Globus pallidus (tissue), 1 donor: ENCODE data around the gene ZNF836.

Experiments used
- DNase-seq: peaks from one replicate; pipeline ENCODE4 v3.0.0-alpha.2; 2015; ENCODE audit warnings: low spot score

The ZNF836 gene

DNA sequence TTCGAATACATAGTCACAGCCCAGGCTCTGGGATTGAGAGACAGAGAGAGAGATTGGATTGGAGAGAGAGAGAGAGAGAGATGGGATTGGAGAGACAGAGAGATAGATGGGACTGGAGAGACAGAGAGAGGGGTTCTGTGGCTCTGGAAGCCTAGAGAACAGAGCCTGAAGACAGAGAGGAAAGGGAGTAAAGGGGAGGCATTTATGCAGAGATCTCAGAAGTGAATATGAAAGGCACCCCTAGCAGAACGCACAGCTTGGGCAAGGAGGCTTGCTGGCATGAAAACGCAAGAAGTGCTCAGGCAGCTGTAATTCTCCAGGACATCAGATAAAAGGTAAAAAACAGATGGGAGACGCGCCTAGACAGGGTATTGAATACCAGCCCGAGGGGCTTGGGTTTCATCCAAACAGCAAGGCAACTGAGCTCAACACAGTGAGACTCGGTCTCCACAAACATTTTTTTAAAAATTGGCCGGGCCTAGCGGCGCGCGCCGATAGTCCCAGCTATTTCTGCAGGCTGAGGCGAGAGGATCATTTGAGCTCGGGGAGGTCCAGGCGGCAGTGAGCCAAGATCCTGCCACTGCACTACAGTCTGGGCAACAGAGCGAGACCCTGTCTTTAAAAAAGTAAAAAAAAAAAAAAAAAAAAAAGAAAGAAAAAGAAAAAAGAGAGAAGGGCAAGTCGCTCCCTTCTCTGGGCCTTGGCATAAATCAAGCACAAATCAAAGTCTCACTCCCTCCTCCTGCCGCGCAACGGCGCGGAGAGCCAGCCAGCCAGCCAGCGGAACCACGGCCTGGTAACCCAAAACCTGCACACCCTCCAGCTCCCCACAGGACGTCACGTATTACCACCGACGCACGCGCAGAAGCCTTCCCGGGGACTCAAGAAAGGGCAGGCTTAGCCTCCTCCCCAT is 17.7 kb upstream of the ZNF836 start:
- DNase-seq, result no peak

- no peak for DNase-seq
Observed at GRCh38 chr19:52187407-52187806, 16.0 kb upstream of the ZNF836 start.

GRCh38 chr19:52176574-52176973 is 5.2 kb upstream of the ZNF836 start:
- DNase-seq, result no peak

DNA sequence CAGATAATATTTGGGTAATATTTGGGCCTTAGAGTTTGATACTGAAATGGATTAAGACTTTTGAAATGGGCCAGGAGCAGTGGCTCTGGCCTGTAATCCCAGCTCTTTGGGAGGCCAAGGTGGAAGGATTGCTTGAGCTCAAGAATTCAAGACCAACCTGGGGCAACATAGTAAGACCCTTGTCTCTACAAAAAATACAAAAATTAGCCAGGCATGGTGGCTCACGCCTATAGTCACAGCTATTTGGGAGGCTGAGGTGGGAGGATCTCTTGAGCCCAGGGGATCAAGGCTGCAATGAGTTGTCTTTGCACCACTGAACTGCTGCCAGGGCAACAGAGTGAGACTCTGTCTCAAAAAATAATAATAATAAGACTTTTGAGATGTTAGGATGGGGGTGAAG is 926 bp upstream of the ZNF836 start:
- no peak for DNase-seq

- DNase-seq, result no peak
Observed at GRCh38 chr19:52170863-52171320, 529 bp downstream of the ZNF836 start.

- DNase-seq, result no peak
Observed at GRCh38 chr19:52170304-52170703, 1.1 kb downstream of the ZNF836 start.

DNA sequence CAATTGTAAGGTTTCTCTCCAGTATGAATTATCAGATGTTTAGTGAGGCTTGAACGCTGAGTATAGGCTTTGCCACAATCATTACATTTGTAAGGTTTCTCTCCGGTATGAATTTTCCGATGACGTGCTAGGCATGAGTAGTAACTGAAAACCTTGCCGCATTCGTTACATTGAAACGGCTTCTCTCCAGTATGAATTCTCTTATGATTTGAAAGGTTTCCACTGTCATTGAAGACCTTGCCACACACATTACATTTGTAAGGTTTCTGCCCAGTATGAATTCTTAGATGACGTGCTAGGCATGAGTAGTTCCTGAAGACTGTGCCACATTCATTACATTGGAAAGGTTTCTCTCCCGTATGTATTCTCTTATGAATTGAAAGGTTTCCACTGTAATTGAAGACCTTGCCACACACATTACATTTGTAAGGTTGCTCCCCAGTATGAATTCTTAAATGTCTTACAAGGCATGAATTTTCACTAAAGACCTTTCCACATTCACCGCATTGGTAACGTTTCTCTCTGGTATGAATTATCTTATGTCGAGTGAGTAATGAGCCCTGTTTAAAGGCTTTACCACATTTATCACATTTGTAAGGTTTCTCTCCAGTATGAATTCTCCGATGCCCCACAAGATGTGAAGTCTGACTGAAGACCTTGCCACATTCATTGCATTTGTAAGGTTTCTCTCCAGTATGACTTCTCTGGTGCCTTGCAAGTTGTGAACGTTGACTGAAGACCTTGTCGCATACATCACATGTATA is 15.6 kb downstream of the ZNF836 start:
- no peak for DNase-seq

DNA sequence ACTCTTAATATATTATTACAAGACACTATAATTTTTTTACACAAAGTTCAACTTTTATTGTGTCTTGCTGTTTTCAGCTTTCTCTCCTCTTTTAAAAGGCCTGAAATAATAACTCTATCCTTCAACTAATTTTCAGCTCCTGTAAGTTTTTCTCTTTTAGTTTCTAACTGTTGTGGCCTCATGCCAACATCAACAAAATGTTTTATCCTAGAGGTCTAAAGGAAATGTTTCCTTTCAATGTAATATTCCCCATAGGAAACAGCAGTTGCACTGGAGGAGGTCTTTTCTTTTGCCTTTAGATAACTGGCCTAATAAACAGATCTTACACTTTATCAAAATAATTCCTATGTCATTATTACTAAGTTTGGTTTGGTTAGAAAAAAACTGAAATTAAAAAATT is 23.2 kb downstream of the ZNF836 start:
- DNase-seq, result no peak

GRCh38 chr19:52142001-52142595 is 29.3 kb downstream of the ZNF836 start:
- no peak for DNase-seq

DNA sequence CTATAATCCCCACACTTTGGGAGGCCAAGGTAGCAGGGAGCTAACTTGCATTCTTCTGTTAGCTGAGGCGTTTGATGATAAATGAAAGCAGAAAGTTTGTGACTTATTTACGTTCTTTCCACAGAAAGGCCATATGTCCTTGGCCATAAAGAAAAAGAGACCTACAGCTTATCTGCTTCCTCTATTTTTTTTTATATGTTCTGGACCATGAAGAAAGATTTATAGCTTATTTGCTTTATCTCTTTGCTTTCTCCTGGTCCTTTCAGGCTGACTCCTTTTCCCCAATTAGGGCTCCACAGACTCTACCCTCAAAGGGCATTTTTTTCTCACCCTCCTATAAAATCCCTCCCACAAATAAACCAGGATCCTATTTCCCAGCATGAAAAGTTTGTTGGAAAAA is 30.2 kb downstream of the ZNF836 start:
- no peak for DNase-seq

DNA sequence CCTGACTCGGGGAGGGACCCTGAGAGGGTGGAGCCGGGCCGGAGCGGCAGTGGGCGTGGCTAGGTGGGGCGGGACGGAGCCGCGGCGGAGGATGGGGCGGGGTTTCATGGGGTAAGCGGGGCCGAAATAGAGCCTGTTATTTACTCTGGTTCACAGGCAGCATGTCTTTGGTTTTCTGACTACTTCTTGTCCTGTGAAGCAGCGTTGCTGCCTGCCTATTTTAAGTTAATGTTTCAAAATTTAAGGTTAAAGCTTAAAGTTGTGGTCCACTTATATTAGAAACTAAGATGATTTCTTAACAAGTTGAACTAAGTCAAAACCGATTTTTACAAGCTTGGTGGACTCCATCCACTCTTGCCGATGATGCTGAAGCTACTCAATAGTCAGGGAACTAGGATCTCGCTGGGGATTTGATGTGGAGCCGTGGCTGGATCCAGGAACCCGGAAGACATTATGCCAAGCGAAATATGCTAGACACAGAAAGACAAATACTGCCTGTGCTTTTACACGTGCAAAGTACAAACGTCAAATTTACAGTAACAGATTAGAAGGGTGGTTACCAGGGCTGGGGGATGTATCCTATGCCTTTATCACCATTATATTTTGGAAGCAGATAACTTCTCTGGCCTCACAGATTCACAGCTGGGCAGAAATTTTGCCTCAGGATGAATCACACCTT is 31.2 kb downstream of the ZNF836 start:
- no peak for DNase-seq

DNA sequence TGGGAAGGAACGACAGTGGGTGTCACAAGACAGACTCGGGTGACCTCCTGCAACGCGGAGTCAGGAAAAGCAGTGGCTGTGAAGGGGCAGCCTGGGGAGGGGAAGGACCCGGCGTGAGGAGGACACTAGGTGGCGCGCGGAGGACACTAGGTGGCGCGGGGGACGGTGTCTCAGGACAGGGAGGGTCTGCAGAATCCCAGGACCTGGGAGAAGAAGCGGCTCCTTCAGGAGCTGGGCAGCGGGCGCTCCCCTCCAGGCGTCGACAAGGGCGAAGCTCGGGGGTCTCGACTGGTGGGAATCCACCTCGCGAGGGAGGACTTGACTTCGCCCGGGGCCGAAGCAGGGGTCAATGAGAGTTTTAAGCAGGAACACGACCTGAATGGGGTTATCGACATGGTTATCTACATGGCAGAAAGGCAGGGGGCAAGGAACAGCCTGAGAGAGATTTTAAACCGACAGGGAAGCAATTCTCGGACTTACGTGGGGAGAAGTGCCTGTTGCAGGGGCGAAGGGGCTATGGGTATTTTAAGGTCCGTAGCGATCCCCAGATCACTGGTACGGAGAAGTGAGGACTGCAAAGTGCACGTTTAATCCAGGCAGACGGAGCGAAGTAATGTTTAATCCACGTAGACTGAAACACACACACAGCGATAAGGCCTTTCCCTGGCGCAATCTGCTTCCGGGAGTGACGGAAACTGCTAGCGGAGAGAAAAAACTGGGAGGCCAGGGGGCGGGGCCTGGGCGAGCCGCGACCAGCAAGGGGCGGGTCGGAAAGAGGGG is 32.0 kb downstream of the ZNF836 start, which contains the start of gene ZNF616:
ZNF616 (minus strand) TSS at position 687 of the 780 bp plus-strand sequence. CDS start 9,426 bp downstream, outside the sequence.
- DNase-seq, result peak; percentile 95

- no peak for DNase-seq
Observed at GRCh38 chr19:52138983-52139251, 32.5 kb downstream of the ZNF836 start.

- peak; percentile 9 for DNase-seq
Observed at GRCh38 chr19:52138278-52138982, 33.0 kb downstream of the ZNF836 start.

- DNase-seq, result no peak
Observed at GRCh38 chr19:52120286-52120685, 51.1 kb downstream of the ZNF836 start.

DNA sequence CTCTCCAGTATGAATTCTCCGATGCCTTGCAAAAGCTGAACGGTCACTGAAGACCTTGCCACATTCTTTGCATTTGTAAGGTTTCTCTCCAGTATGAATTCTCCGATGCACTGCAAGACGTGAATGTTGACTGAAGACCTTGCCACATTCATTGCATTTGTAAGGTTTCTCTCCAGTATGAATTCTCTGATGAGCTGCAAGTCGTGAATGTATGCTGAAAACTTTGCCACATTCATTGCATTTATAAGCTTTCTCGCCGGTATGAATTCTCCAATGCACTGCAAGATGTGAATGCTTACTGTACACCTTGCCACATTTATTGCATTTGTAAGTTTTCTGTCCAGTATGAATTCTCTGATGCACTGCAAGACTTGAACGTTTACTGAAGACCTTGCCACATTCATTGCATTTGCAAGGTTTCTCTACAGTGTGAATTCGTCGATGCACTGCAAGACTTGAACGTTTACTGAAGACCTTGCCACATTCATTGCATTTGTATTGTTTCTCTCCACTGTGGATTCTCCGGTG is 55.8 kb downstream of the ZNF836 start:
- DNase-seq, result no peak

DNA sequence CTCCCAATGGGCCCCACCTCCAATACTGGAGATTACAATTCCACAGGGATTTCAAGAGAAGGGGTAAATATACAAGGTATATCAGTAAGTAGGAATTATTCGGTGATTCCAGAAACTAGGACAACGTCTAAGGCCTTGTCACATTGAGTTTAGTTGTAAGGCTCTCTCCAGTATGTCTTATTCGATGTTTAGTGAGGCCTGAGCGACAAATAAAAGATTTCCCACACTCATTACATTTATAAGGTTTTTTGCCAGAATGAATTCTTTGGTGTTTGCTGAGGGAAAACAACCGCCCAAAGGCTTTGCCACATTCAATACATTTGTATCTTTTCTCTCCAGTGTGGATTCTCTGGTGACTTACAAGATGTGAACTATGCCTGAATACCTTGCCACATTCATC is 56.7 kb downstream of the ZNF836 start:
- no peak for DNase-seq

GRCh38 chr19:52112624-52113023 is 58.8 kb downstream of the ZNF836 start:
- DNase-seq, result no peak

DNA sequence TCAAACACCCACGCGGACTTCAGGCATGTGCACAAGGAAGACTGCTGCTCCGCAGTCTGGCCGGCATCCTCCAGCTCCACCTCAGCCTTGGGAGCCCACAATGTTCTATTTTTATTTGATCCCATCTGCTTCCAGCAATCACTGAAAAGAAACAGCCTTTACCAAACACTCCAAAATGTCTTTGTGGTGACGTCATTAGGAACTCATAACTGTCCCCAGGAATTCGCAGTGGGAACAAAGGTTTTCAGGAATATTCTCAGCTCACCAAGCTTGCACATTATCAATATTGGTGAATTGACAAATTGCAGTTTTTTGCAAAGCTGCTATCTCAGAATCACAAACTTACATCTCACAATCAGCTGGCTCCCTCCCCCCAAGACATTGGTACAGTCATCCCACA is 60.6 kb downstream of the ZNF836 start:
- no peak for DNase-seq
